Left hindlimb (tissue), 1 donor: ENCODE results near the gene PLEKHN1.
"Not testable (repeated sequence)": the region's sequence is repeated elsewhere in the genome, so short reads cannot be mapped to it uniquely, and the experiment has no call there.

Experiments used
- DNase-seq: peaks from one replicate; pipeline ENCODE4 v3.0.0-alpha.2; 2018

The PLEKHN1 gene

DNA sequence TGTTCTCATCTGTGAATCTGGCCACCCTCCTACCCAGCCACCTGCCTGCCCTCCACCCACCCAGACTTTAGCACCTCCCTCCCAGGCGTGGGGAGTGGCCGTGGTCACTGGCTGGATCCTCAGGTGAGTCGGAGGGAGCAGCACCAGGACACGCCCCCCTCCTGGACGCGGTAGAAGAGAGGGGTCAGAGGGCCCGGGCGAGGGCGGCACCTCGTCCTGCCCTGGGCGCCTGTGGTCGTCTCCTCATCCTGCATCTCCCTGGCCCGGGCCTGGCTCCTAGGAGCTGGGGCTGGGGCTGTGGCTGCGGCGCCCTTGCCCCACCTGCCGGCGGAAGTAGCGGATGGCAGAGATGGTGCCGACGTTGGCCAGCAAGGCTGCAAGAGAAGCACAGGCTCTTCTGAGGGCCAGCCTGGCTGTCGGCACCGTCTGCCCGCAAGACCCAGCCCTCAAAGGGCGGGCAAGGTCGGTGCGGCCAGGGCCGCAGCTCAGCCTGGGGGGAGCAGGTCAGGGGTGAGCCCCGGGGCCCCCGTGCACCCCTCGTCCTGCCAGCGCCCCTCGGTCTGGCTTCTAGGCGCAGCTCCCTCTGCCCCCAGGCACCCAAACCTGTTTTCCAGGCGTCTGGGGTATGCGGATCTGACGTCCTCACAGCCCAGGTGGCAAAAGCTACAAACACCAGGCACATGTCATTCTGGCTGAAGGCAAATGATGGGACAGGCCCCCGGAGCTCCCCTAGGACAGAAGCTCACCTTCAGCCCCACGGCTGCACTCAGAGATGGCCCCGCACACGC is 9.8 kb downstream of the PLEKHN1 start:
- no peak for DNase-seq

DNA sequence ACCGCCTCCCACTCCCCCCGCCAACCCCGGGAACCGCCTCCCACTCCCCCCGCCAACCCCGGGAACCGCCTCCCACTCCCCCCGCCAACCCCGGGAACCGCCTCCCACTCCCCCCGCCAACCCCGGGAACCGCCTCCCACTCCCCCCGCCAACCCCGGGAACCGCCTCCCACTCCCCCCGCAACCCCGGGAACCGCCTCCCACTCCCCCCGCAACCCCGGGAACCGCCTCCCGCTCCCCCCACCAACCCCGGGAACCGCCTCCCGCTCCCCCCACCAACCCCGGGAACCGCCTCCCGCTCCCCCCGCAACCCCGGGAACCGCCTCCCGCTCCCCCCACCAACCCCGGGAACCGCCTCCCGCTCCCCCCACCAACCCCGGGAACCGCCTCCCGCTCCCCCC is 10.5 kb downstream of the PLEKHN1 start:
- not testable (repeated sequence) for DNase-seq

GRCh38 chr1:978069-978834 is 12.0 kb downstream of the PLEKHN1 start:
- DNase-seq, result no peak

DNA sequence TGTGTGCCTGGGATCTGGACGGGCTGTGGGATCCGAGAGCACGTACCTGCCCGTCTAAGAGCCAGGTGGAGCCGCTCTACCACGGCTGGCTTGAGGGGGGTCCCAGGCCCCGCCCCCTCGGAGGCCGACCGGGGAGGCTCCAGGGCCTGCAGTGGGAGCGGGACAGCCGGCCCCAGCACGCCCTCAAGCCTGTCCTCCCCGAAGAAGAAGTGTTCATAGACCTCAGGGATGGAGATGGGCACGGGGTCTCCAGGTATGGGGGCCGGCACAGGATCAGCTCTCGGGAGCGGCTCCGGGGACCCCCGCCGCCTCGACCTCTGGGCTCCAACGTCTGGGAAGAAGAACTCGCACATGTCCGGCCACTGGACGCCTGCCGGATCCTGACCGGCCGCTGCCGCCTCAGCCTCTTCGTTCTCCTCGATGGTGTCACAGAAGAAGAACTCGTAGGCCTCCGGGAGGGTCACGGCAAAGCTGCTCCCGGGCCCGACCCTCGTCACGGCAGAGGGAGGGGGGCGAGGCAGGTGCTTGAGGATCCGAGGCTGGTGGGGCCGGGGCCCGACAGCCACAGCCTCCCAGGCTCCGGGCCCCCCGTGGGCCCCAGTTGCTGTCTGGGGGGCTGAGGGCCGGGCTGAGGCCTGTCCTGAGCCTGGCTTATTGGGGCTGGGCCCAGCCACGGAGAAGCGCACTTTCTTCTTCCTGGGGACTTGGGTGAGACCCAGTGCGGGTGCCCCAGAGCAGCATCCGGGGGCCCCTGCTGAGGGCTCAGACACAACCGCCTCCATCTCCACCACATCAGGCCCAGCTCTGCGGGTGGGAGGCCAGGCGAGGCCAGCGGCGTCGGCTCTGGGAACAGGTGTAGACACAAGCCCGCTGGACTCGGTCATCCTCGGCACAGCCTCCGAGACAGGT is 12.8 kb downstream of the PLEKHN1 start:
- no peak for DNase-seq

DNA sequence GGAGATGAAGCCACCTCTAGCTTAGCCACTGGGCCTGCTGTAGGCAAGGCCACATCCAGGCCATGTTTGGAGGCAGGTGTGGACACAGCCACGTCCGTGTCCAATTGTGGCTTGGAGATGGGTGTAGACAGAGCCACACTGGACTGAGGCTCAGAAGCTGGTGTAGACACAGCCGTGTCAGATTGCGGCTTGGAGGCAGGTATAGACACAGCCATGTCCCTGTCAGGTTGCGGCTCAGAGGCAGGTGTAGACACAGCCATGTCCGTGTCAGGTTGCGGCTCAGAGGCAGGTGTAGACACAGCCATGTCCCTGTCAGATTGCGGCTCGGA is 13.4 kb downstream of the PLEKHN1 start:
- no peak for DNase-seq

GRCh38 chr1:980137-980571 is 13.9 kb downstream of the PLEKHN1 start:
- DNase-seq, result peak; percentile 31

DNA sequence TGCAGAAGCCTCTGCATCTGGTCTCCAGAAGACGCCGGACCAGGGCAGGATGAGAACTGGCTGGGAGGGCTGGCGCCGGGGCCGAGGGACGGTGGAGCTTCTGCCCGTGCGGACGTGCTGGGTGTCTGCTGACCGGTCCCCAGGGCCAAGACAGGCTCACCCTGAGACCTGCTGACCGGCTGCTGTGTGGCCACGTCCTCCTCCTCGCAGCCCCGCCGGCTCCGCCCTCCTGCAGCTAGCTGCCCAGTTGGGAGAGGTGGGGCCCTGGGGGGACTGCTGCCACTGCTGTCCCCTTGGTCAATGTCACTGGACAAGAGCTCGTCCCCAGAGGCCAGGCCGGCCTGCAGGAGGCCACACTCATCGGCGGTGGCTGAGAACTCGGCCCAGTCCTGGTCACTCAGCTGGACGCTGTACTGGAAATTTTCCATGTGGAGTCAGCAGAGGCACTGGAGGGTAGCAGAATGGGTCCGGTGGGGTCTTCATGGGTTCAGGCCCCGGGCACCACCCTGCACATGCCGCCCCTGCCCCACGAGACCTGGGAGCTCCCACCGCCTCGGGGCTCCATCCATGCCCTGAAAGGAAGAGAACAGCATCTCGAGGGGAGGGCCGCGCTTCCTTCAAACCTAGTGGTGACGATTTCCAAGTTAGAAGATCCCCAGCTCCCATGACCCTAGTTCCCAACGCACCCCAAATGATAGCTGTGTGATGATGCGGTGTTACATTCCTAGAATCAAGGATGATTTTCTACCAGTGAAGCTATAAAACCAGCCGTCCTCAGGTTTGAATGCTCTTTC is 14.5 kb downstream of the PLEKHN1 start:
- peak; percentile 27 for DNase-seq

GRCh38 chr1:981491-981954 is 15.2 kb downstream of the PLEKHN1 start:
- no peak for DNase-seq

- DNase-seq, result peak; percentile 43
Observed at GRCh38 chr1:981955-982558, 15.8 kb downstream of the PLEKHN1 start, which contains the start of gene PERM1. Gene PERM1 (minus strand): TSS chr1:982093. CDS start chr1:981029, 1,064 bp downstream.

- no peak for DNase-seq
Observed at GRCh38 chr1:982765-983436, 16.6 kb downstream of the PLEKHN1 start.

DNA sequence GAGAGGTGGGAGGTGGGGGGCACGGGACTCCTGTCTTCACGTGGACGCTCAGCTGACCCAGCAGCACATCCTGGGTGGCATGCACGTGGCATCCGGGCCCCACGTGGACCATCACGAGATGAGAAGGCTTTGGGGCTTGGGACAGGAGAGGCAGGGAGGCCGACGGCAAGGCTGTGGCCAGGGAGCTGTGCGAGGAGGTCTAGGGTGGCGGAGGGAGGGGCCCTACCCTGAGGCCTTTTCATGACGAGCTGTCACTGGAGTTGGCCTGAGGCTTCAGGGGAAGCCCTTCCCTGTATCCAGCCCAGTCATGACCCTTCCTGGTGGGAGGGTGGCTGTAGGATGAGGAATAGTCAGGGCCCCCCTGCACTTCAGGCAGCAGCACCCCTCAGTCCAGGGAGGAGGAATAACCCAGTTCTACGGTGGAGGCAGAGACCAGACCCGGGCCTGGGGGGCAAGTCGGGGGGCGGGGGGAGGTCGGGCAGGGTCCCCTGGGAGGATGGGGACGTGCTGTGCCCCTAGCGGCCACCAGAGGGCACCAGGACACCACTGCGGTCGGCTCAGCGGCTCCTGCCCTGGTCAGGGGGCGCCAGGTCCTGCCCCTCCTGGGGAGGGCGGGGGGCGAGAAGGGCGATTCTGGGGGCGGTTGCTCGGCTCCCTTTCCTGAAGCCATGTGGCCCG is 17.7 kb downstream of the PLEKHN1 start:
- peak; percentile 68 for DNase-seq

GRCh38 chr1:984476-984814 is 18.2 kb downstream of the PLEKHN1 start:
- no peak for DNase-seq

DNA sequence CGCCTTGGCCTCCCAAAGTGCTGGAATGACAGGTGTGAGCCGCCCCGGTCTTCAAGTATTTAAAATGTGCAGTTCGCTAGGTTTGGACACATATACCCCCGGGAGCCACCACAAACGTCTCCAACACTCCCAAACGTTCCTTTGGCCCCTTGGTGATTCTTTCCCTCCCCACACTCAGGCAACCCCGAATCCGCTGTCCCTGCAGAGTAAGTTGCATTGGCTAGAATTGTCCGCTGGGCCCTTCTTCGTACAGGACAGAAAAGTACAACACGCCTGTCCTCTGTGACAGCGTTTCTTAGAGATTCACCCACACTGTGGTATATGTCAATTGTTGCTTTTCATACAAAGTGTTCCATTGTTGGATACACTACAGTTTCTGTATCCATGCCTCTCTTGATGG is 18.8 kb downstream of the PLEKHN1 start:
- no peak for DNase-seq

DNA sequence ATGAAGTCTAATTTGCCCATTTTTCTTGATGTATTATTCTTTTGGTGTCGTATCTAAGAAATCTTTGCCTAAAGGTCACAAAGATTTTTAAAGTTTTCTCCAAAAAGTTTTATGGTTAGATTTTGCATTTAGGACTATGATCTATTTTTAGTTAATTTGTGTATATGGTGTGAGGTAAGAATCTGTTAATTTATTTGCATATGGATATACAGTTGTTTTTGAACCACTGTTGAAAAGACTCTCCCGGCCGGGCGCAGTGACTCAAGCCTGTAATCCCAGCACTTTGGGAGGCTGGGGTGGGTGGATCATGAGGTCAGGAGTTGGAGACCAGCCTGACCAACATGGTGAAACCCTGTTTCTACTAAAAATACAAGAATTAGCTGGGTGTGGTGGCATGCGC is 21.8 kb downstream of the PLEKHN1 start:
- DNase-seq, result not testable (repeated sequence)

DNA sequence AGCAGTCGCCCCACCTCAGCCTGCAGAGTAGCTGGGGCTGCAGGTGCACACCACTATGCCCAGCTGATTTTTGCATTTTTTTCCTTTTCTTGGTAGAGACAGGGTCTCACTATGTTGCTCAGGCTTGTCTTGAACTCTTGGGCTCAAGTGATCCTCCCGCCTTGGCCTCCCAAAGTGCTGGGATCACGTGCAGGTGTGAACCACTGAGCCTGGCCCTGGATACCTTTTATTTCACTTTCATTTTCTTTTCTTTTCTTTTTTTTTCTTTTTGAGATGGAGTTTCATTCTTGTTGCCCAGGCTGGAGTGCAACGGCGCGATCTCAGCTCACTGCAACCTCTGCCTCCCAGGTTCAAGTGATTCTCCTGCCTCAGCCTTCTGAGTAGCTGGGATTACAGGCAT is 25.0 kb downstream of the PLEKHN1 start:
- not testable (repeated sequence) for DNase-seq

- no peak for DNase-seq
Observed at GRCh38 chr1:991895-992294, 25.6 kb downstream of the PLEKHN1 start.

DNA sequence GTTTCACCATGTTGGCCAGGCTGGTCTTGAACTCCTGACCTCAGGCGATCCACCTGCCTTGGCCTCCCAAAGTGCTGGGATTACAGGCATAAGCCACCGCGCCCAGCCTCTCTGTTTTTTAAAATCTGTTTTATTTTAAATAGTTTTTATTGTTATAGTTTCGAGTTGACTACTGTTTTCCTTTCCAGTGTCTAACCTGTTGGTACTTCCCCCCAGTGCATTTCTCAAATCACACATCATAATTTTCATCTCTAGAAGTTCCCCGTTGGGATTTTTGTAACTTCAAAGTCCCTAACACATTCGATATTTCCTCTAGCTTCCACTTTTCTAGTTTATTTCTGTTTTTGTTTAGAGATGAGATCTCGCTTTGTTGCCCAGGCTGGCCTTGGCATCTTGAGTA is 26.1 kb downstream of the PLEKHN1 start:
- DNase-seq, result no peak

DNA sequence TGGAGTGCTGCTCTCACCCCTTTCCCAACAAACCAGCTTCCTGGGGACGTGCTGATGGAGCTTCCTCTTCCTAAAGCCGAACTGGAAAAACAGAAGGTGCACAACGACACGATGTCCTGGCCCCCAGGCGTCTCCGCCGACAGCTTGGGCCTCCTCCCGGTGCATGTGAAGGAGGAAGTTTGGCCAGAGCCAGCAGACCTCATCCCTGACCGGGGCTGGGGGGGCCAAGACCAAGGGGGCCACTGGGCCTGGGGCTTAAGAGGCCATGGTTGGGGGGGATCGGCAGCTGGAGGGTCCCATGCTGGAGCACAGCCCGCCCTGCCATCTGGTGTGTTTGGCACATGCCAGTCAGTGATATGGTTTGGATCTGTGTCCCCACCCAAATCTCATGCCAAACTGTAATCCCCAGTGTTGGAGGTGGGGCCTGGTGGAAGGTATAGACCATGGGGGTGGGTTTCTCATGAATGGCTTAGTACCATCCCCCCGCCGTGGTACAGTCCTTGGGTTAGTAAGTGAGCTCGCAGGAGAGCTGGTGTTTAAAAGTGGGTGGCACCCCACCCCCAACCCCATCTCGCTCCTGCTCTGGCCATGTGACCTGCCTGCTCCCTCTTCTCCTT is 27.2 kb downstream of the PLEKHN1 start:
- DNase-seq, result no peak

- not testable (repeated sequence) for DNase-seq
Observed at GRCh38 chr1:994546-994945, 28.3 kb downstream of the PLEKHN1 start.
